ENCODE data around the gene EME2. TPM values are rescaled to one million over a fixed set of nuclear protein-coding genes. Genes with fewer than 3 reads are reported as not detected.

EME2 gene
- total and polyA plus RNA-seq, 2 of the 13 experiments (the other 11 are each of a cell fraction or from before 2014, with no cell fraction given), result 4.4 to 7.6 TPM

DNA sequence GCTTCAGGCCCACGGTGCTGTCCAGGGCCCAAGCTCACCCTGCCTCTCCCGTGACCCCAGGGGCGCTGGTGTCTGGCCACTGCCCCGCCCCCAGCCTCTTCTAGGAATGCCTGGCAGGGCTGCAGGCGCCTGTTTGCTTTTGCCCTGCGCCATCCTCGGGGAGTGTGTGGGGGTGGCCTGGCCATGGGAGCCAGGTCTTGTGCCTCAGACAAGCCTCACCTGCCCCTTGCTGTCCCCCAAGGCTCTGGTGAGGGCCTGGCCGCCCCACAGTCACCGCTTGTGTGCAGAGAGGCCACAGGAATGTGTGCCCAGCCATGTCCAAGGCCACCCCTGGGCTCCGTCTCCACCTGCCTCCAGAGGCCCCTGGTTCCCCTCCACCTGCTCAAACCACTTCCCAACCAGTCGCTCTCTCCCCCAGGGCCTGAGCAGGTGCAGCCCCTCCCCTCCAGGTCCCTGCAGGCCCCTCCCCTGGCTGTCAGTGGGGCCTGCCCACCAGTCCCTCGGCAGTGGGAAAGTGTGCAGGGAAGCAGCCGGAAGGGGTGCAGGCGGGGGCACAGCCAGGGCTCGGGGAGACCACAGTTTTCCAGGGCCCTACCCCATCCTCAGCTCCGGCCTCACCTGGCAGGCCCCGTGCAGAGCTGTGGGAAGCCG is 21.7 kb downstream of the EME2 start (continued):
- no peak for TF ChIP-seq CAMTA2 (CRISPR knock-in tag; IDR thresholded peaks at IDR 0.05; ENCODE audit: borderline replicate concordance)
- TF ChIP-seq HHEX (CRISPR knock-in tag; IDR thresholded peaks at IDR 0.05), result no peak
- no peak for TF ChIP-seq SP1 (IDR thresholded peaks at IDR 0.05)
- peak; percentile 54 for TF ChIP-seq SP1 (CRISPR knock-in tag; IDR thresholded peaks at IDR 0.05)
- TF ChIP-seq FOSL2 (CRISPR knock-in tag; IDR thresholded peaks at IDR 0.05), result peak; percentile 28; the same call in 1 of the 2 replicates
- TF ChIP-seq, protein P1, sequence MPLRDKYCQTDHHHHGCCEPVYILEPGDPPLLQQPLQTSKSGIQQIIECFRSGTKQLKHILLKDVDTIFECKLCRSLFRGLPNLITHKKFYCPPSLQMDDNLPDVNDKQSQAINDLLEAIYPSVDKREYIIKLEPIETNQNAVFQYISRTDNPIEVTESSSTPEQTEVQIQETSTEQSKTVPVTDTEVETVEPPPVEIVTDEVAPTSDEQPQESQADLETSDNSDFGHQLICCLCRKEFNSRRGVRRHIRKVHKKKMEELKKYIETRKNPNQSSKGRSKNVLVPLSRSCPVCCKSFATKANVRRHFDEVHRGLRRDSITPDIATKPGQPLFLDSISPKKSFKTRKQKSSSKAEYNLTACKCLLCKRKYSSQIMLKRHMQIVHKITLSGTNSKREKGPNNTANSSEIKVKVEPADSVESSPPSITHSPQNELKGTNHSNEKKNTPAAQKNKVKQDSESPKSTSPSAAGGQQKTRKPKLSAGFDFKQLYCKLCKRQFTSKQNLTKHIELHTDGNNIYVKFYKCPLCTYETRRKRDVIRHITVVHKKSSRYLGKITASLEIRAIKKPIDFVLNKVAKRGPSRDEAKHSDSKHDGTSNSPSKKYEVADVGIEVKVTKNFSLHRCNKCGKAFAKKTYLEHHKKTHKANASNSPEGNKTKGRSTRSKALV (CRISPR knock-in tag; IDR thresholded peaks at IDR 0.05), result peak; percentile 22; the same call in 1 of the 2 replicates
- no peak for TF ChIP-seq ZNF660 (CRISPR knock-in tag; IDR thresholded peaks at IDR 0.05; ENCODE audit: borderline replicate concordance, low read depth)
- TF ChIP-seq ZNF563 (CRISPR knock-in tag; IDR thresholded peaks at IDR 0.05), result no peak
- TF ChIP-seq, protein P2, sequence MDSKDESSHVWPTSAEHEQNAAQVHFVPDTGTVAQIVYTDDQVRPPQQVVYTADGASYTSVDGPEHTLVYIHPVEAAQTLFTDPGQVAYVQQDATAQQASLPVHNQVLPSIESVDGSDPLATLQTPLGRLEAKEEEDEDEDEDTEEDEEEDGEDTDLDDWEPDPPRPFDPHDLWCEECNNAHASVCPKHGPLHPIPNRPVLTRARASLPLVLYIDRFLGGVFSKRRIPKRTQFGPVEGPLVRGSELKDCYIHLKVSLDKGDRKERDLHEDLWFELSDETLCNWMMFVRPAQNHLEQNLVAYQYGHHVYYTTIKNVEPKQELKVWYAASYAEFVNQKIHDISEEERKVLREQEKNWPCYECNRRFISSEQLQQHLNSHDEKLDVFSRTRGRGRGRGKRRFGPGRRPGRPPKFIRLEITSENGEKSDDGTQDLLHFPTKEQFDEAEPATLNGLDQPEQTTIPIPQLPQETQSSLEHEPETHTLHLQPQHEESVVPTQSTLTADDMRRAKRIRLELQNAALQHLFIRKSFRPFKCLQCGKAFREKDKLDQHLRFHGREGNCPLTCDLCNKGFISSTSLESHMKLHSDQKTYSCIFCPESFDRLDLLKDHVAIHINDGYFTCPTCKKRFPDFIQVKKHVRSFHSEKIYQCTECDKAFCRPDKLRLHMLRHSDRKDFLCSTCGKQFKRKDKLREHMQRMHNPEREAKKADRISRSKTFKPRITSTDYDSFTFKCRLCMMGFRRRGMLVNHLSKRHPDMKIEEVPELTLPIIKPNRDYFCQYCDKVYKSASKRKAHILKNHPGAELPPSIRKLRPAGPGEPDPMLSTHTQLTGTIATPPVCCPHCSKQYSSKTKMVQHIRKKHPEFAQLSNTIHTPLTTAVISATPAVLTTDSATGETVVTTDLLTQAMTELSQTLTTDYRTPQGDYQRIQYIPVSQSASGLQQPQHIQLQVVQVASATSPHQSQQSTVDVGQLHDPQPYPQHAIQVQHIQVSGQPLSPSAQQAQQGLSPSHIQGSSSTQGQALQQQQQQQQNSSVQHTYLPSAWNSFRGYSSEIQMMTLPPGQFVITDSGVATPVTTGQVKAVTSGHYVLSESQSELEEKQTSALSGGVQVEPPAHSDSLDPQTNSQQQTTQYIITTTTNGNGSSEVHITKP (CRISPR knock-in tag; IDR thresholded peaks at IDR 0.05; ENCODE audit: low read depth), result peak; percentile 87
- no peak for TF ChIP-seq SMYD3 (CRISPR knock-in tag; IDR thresholded peaks at IDR 0.05)
- TF ChIP-seq LCORL (IDR thresholded peaks at IDR 0.05), result no peak
- TF ChIP-seq LCORL (CRISPR knock-in tag; IDR thresholded peaks at IDR 0.05), result peak; percentile 85
- no peak for TF ChIP-seq ZNF367 (CRISPR knock-in tag; IDR thresholded peaks at IDR 0.05; ENCODE audit: borderline replicate concordance)
- TF ChIP-seq ZNF572 (CRISPR knock-in tag; IDR thresholded peaks at IDR 0.05), result no peak; the same call in 1 of the 2 replicates
- TF ChIP-seq, protein P3, sequence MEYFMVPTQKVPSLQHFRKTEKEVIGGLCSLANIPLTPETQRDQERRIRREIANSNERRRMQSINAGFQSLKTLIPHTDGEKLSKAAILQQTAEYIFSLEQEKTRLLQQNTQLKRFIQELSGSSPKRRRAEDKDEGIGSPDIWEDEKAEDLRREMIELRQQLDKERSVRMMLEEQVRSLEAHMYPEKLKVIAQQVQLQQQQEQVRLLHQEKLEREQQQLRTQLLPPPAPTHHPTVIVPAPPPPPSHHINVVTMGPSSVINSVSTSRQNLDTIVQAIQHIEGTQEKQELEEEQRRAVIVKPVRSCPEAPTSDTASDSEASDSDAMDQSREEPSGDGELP (IDR thresholded peaks at IDR 0.05; ENCODE audit: borderline replicate concordance, low read depth), result peak; percentile 57; the same call in 1 of the 2 replicates
- TF ChIP-seq ZEB1 (IDR thresholded peaks at IDR 0.05; ENCODE audit: insufficient replicate concordance, low read depth), result peak; percentile 93
- 0 out of 2 replicates have a peak, but pooled peaks have one; percentile 12 for TF ChIP-seq ZNF766 (CRISPR knock-in tag; IDR thresholded peaks at IDR 0.05; ENCODE audit: borderline replicate concordance)
- TF ChIP-seq, protein P4, sequence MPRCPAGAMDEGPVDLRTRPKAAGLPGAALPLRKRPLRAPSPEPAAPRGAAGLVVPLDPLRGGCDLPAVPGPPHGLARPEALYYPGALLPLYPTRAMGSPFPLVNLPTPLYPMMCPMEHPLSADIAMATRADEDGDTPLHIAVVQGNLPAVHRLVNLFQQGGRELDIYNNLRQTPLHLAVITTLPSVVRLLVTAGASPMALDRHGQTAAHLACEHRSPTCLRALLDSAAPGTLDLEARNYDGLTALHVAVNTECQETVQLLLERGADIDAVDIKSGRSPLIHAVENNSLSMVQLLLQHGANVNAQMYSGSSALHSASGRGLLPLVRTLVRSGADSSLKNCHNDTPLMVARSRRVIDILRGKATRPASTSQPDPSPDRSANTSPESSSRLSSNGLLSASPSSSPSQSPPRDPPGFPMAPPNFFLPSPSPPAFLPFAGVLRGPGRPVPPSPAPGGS (CRISPR knock-in tag; IDR thresholded peaks at IDR 0.05), result no peak
- TF ChIP-seq ZNF136 (CRISPR knock-in tag; IDR thresholded peaks at IDR 0.05; ENCODE audit: low read depth), result no peak
- TF ChIP-seq, protein P5, sequence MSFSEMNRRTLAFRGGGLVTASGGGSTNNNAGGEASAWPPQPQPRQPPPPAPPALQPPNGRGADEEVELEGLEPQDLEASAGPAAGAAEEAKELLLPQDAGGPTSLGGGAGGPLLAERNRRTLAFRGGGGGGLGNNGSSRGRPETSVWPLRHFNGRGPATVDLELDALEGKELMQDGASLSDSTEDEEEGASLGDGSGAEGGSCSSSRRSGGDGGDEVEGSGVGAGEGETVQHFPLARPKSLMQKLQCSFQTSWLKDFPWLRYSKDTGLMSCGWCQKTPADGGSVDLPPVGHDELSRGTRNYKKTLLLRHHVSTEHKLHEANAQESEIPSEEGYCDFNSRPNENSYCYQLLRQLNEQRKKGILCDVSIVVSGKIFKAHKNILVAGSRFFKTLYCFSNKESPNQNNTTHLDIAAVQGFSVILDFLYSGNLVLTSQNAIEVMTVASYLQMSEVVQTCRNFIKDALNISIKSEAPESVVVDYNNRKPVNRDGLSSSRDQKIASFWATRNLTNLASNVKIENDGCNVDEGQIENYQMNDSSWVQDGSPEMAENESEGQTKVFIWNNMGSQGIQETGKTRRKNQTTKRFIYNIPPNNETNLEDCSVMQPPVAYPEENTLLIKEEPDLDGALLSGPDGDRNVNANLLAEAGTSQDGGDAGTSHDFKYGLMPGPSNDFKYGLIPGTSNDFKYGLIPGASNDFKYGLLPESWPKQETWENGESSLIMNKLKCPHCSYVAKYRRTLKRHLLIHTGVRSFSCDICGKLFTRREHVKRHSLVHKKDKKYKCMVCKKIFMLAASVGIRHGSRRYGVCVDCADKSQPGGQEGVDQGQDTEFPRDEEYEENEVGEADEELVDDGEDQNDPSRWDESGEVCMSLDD (CRISPR knock-in tag; IDR thresholded peaks at IDR 0.05; ENCODE audit: borderline replicate concordance), result peak; percentile 32; the same call in 1 of the 2 replicates

All from HepG2 (cell line).